ENCODE data around the gene BCAM. TPM values are rescaled to one million over a fixed set of nuclear protein-coding genes. Genes with fewer than 3 reads are reported as not detected.

BCAM gene, protein sequence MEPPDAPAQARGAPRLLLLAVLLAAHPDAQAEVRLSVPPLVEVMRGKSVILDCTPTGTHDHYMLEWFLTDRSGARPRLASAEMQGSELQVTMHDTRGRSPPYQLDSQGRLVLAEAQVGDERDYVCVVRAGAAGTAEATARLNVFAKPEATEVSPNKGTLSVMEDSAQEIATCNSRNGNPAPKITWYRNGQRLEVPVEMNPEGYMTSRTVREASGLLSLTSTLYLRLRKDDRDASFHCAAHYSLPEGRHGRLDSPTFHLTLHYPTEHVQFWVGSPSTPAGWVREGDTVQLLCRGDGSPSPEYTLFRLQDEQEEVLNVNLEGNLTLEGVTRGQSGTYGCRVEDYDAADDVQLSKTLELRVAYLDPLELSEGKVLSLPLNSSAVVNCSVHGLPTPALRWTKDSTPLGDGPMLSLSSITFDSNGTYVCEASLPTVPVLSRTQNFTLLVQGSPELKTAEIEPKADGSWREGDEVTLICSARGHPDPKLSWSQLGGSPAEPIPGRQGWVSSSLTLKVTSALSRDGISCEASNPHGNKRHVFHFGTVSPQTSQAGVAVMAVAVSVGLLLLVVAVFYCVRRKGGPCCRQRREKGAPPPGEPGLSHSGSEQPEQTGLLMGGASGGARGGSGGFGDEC
- total RNA-seq: 53.3 and 77.1 TPM in 2 replicates
- polyA plus RNA-seq: 34.7 and 41.8 TPM in 2 replicates

DNA sequence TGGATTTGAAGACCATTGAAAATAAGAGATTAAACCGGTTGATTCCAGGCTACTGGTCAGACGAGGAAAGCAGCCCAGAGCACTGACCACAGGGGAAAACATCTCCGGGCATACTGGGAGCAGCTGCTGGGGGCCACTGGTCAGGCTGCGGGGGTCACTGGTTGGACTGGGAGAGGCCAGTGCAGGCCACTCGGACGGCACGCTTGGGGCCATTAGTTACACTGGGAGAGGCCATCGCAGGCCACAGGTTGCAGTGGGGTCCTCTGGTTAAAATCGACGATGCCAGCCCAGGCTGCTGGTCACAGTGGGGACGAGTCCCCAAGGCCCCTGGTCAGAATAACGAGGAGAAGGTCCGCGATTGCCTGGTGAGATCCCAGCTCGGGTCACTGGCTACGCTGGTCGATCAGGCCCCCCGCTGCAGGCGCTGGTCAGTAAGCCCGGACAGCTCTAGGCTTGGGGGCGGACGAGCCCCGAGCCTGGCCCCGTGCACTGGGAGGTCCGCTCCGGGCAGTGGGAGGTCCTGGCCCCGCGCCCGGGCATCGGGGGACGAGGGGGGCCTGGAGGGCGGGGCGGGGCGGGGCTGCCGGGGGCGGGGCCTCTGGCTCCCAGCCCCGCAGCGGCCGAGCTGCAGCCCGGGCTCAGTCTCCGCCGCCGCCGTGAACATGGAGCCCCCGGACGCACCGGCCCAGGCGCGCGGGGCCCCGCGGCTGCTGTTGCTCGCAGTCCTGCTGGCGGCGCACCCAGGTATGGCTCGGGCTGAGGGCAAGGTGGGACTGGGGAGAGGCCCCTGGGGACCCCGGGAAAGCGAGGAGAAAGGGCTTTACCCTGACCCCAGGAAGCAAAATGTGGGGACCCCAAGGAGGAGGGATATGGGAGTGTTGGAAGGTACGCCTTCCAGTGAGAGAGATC is at the start of gene BCAM:
Gene BCAM, plus strand, starts transcription at position 641 of the 909 bp plus-strand sequence. Its CDS starts 22 bp downstream, at position 663.
- Histone ChIP-seq H3K9me3 (ENCODE audit: low read depth) (no peaks in the 10 kb centered on the region), H3K36me3 (replicated peaks; ENCODE audit: insufficient read depth, low read depth) (no peaks in the 10 kb centered on the region), H3K4me1 (ENCODE audit: insufficient read depth) (peaks cover 34% of the 10 kb centered on the region), H3K27ac (peak within 1 kb of the TSS; percentile 85), H3K4me2 (peak within 1 kb of the TSS; percentile 100), H3K79me2 (peaks cover 4% of the 10 kb centered on the region), H3K27me3 (no peaks in the 10 kb centered on the region), H4K20me1 (ENCODE audit: insufficient read depth, poor library complexity, severe bottlenecking) (no peaks in the 10 kb centered on the region), H3K4me3 (peak within 1 kb of the TSS; percentile 88), H2AFZ (peak within 1 kb of the TSS; percentile 46), H3K9me2 (replicated peaks; ENCODE audit: insufficient read depth) (no peaks in the 10 kb centered on the region)
- no peak for TF ChIP-seq EZH2 (IDR thresholded peaks at IDR 0.05; ENCODE audit: borderline replicate concordance)
- TF ChIP-seq, protein P1, sequence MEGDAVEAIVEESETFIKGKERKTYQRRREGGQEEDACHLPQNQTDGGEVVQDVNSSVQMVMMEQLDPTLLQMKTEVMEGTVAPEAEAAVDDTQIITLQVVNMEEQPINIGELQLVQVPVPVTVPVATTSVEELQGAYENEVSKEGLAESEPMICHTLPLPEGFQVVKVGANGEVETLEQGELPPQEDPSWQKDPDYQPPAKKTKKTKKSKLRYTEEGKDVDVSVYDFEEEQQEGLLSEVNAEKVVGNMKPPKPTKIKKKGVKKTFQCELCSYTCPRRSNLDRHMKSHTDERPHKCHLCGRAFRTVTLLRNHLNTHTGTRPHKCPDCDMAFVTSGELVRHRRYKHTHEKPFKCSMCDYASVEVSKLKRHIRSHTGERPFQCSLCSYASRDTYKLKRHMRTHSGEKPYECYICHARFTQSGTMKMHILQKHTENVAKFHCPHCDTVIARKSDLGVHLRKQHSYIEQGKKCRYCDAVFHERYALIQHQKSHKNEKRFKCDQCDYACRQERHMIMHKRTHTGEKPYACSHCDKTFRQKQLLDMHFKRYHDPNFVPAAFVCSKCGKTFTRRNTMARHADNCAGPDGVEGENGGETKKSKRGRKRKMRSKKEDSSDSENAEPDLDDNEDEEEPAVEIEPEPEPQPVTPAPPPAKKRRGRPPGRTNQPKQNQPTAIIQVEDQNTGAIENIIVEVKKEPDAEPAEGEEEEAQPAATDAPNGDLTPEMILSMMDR (IDR thresholded peaks at IDR 0.05; ENCODE audit: poor library complexity): no peak
- TF ChIP-seq EZH2phosphoT487 (IDR thresholded peaks at IDR 0.05; ENCODE audit: low read depth, severe bottlenecking, unreplicated experiment): no peak
- 4% methylated on average over 27 of the region's 59 CpGs for WGBS (ENCODE audit: low lambda C conversion rate, missing lambda C conversion rate)
- peak; percentile 91 for DNase-seq (ENCODE audit: low spot score)

DNA sequence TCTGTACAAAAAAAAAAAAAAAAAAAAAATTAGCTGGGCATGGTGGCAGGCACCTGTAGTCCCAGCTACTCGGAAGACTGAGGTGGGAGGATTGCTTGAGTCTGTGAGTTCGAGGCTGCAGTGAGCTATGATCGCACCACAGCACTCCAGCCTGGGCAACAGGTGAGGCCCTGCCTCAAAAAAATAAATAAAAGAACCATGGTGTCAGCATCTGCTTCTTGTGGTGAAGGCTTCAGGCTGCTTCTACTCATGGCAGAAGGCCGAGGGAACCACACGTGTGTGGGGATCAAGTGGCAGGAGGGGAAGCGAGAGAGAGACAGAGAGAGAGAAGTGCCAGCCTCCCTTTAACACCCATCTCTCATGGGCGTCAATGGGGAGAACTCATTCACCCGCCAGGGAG is 46.9 kb upstream of the BCAM start:
- Histone ChIP-seq H4K20me1 (ENCODE audit: insufficient read depth, poor library complexity, severe bottlenecking) (no peaks in the 10 kb centered on the region), H3K4me2 (no peak overlapping the region), H3K27me3 (no peaks in the 10 kb centered on the region), H2AFZ (no peak overlapping the region), H3K36me3 (replicated peaks; ENCODE audit: insufficient read depth, low read depth) (no peaks in the 10 kb centered on the region), H3K4me3 (no peak overlapping the region), H3K27ac (no peak overlapping the region), H3K9me3 (ENCODE audit: low read depth) (no peaks in the 10 kb centered on the region), H3K79me2 (no peaks in the 10 kb centered on the region), H3K4me1 (ENCODE audit: insufficient read depth) (peaks cover 11% of the 10 kb centered on the region), H3K9me2 (replicated peaks; ENCODE audit: insufficient read depth) (no peaks in the 10 kb centered on the region)
- TF ChIP-seq EZH2phosphoT487 (IDR thresholded peaks at IDR 0.05; ENCODE audit: low read depth, severe bottlenecking, unreplicated experiment): no peak
- no peak for TF ChIP-seq EZH2 (IDR thresholded peaks at IDR 0.05; ENCODE audit: borderline replicate concordance)
- TF ChIP-seq, protein P1 (IDR thresholded peaks at IDR 0.05; ENCODE audit: poor library complexity): no peak
- 91% methylated on average over 8 of the region's 8 CpGs for WGBS (ENCODE audit: low lambda C conversion rate, missing lambda C conversion rate)
- DNase-seq (ENCODE audit: low spot score): no peak

DNA sequence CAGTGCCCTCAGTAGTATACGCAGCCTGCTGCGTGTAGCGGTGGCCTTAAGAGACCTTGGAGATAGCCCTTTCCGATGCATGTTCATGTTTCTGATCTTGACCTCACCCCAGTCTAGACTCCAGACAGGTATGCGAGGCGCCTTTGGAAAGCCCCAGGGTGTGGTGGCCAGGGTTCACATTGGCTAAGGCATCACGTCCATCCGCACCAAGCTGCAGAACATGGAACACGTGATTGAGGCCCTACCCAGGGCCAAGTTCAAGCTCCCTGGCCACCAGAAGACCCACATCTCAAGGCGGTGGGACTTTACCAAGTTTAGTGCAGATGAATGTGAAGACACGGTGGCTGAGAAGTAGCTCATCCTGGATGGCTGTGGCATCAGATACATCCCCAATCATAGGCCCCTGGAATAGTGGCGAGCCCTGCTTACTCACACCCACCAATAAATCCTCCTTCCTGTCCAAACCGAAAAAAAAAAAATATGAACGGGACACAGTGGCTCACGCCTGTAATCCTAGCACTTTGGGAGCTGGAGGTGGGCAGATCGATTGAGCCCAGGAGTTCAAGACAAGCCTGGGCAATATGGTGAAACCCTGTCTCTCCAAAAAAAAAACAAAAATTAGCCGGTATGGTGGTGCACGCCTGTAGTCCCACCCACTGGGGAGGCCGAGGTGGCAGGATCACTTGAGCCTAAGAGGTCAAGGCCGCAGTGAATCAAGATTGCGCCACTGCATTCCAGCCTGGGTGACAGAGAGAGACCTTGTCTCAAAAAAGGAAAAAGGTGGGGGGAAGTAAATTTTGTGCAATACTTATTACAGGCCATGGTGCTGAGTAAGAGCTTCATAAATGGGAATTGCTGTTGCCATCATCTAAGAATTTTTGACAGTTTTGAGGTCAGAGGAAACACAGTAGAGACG is 43.6 kb upstream of the BCAM start:
- H3K79me2 ChIP-seq: no peaks in the 10 kb centered on the region
- H3K27ac ChIP-seq: peak overlapping the region; percentile 54
- no peak overlapping the region for H3K4me2 ChIP-seq
- H3K4me1 ChIP-seq (ENCODE audit: insufficient read depth): no peaks in the 10 kb centered on the region
- no peaks in the 10 kb centered on the region for H3K9me2 ChIP-seq (replicated peaks; ENCODE audit: insufficient read depth)
- no peaks in the 10 kb centered on the region for H3K27me3 ChIP-seq
- H4K20me1 ChIP-seq (ENCODE audit: insufficient read depth, poor library complexity, severe bottlenecking): no peaks in the 10 kb centered on the region
- 77% methylated on average over 22 of the region's 22 CpGs for WGBS (ENCODE audit: low lambda C conversion rate, missing lambda C conversion rate)
- H3K36me3 ChIP-seq (replicated peaks; ENCODE audit: insufficient read depth, low read depth): no peaks in the 10 kb centered on the region
- no peaks in the 10 kb centered on the region for H3K9me3 ChIP-seq (ENCODE audit: low read depth)
- DNase-seq (ENCODE audit: low spot score): peak; percentile 70
- no peak for TF ChIP-seq EZH2phosphoT487 (IDR thresholded peaks at IDR 0.05; ENCODE audit: low read depth, severe bottlenecking, unreplicated experiment)
- no peak for TF ChIP-seq EZH2 (IDR thresholded peaks at IDR 0.05; ENCODE audit: borderline replicate concordance)
- TF ChIP-seq, protein P1 (IDR thresholded peaks at IDR 0.05; ENCODE audit: poor library complexity): no peak
- no peak overlapping the region for H2AFZ ChIP-seq
- no peak overlapping the region for H3K4me3 ChIP-seq

All from hepatocyte (in vitro differentiated cells).